AG04450 (cell line): ENCODE results near the gene MAP4K5. TPM values are rescaled to one million over a fixed set of nuclear protein-coding genes. Genes with fewer than 3 reads are reported as not detected.

Source experiments
- CTCF ChIA-PET: fragments of 300-600, 350-600 bp; formaldehyde crosslinking; extraction: SDS; loops from one replicate; lab custom pipeline; 2022; ENCODE audit warnings: antibody characterized with exemption, inconsistent platforms; lab: Charles Lee
- POLR2A ChIA-PET: fragments of 350-600 bp; formaldehyde crosslinking; extraction: SDS; loops from one replicate; lab custom pipeline; 2021; ENCODE audit warnings: antibody characterized with exemption, inconsistent platforms; lab: Yijun Ruan, JAX
- DNase-seq: peaks from one replicate; pipeline ENCODE4 v3.0.0-alpha.2; 2011; ENCODE audit warnings: low read depth, low spot score
- H3K27ac ChIP-seq: one replicate; pipeline ENCODE4 v1.5.1; 2012; ENCODE audit warnings: low read depth, low read length, control low read depth
- H3K27me3 ChIP-seq: one replicate; pipeline ENCODE4 v1.6.0; 2012; ENCODE audit warnings: low read length; ENCODE audit not compliant: control insufficient read depth, insufficient read depth
- H3K4me3 ChIP-seq: 2 replicates; pipeline ENCODE4 v1.5.1; 2011; ENCODE audit warnings: mild to moderate bottlenecking, low read depth, low read length, control low read depth
- H3K9me3 ChIP-seq: 2 replicates; pipeline ENCODE4 v1.5.1; 2012; ENCODE audit warnings: low read length; ENCODE audit not compliant: control insufficient read depth, insufficient read depth
- polyA plus RNA-seq: library from polyadenylated mRNA; depleted of rRNA; stranded (reverse); fragments of >200 nt; gene quantifications from 2 replicates; pipeline ENCODE4 v1.2.3, GENCODE V29; 2011
- TF ChIP-seq, protein P1 (sequence below): IDR thresholded peaks from 2 replicates; pipeline ENCODE4 v1.5.1; 2011; ENCODE audit warnings: low read depth, low read length, control low read depth, inconsistent platforms

The MAP4K5 gene
- polyA plus RNA-seq, 1 experiment: 35.4 TPM

DNA sequence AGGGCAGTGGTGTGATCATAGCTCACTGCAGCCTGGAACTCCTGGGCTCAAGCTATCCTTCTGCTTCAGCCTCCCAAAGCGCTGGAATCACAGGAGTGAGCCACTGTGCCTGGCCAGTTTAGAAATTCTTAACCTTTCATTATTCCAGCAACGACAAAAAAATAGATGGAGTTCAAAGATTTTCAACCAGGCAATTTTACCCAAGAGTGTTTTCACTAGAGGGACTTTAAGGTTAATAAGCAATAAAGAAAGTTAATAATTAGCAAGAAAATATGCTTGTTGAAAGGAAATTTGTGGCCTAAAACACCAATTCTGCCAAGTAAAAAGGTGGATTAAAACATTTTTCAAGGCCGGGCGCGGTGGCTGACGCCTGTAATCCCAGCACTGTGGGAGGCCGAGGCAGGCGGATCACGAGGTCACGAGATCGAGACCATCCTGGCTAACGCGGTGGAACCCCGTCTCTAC, 150.5 kb downstream of the MAP4K5 start:
- POLR2A ChIA-PET: no interaction called here
- CTCF ChIA-PET: no interaction called here

DNA sequence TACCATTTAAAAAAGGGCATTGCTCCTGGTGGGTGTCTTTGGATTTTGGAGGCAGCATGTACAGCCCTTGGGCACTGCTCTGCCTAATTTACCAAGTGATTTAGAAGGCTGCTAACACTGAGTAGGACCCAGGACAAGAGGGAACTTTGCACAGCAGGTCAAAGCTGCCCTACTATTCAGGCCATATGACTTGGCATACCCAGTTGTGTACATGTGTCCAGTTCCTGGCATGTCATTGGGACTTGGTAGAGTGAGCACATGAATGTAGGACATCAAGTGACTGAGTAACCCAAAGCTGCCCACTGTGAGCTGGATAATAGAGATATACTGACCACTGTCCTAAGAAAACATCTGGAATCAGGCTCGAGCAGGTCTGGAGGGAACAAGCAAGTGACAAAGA, 151.4 kb downstream of the MAP4K5 start:
- ChIA-PET CTCF (no interaction called here), POLR2A (no interaction called here)
- no peak for DNase-seq
- Histone ChIP-seq H3K9me3 (no peaks in the 10 kb centered on the region), H3K27ac (no peak overlapping the region), H3K27me3 (no peaks in the 10 kb centered on the region), H3K4me3 (no peak overlapping the region)
- TF ChIP-seq, protein P1, sequence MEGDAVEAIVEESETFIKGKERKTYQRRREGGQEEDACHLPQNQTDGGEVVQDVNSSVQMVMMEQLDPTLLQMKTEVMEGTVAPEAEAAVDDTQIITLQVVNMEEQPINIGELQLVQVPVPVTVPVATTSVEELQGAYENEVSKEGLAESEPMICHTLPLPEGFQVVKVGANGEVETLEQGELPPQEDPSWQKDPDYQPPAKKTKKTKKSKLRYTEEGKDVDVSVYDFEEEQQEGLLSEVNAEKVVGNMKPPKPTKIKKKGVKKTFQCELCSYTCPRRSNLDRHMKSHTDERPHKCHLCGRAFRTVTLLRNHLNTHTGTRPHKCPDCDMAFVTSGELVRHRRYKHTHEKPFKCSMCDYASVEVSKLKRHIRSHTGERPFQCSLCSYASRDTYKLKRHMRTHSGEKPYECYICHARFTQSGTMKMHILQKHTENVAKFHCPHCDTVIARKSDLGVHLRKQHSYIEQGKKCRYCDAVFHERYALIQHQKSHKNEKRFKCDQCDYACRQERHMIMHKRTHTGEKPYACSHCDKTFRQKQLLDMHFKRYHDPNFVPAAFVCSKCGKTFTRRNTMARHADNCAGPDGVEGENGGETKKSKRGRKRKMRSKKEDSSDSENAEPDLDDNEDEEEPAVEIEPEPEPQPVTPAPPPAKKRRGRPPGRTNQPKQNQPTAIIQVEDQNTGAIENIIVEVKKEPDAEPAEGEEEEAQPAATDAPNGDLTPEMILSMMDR: no peak

More for the DNA sequence above, 150.5 kb downstream of the MAP4K5 start:
- DNase-seq: no peak
- Histone ChIP-seq H3K27me3 (no peaks in the 10 kb centered on the region), H3K9me3 (no peaks in the 10 kb centered on the region), H3K27ac (no peak overlapping the region), H3K4me3 (no peak overlapping the region)
- TF ChIP-seq, protein P1: no peak

DNA sequence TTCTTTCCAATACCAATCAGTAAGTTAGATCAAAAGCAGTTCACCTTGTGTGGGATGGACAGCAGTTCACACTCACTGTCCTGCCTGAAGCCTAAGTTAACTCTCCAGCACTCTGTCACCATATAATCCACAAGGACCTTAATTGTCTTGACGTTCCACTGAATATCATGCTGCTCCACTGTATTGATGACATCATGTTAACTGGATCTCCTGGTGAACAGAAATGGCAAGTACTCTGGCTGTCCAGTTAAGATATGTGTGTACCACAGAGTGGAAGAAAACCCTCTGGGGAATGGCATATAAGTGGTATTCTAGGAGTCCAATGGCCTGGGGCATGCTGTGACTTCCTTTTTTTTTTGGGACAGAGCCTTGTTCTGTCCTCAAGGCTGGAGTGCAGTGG, 151.9 kb downstream of the MAP4K5 start:
- TF ChIP-seq, protein P1: no peak
- ChIA-PET POLR2A (no interaction called here), CTCF (no interaction called here)
- H3K27ac ChIP-seq: no peak overlapping the region
- no peaks in the 10 kb centered on the region for H3K27me3 ChIP-seq
- H3K9me3 ChIP-seq: no peaks in the 10 kb centered on the region
- no peak overlapping the region for H3K4me3 ChIP-seq
- DNase-seq: no peak

DNA sequence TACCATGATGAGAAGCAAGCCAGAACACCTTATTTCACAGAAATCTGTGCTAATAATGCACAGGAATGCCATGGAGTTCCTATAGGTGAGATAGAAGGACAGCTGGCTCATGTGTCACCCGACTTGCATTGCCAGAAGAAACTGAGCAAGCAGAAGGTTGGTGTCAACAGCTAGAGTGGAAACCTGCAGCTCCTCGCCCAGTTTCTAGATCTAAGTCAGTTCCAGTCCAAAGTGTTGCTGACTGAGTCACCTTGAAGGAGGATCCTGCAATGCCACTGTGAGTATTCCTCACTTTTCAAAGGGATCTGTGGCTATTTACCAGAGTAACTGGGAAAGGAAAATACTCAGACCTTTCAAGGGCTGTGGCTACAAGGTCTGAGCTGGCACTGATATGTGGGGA, 152.8 kb downstream of the MAP4K5 start:
- TF ChIP-seq, protein P1: no peak
- H3K9me3 ChIP-seq: no peaks in the 10 kb centered on the region
- H3K27me3 ChIP-seq: no peaks in the 10 kb centered on the region
- CTCF ChIA-PET: no interaction called here
- no peak for DNase-seq
- POLR2A ChIA-PET: no interaction called here
- no peak overlapping the region for H3K27ac ChIP-seq
- H3K4me3 ChIP-seq: no peak overlapping the region

DNA sequence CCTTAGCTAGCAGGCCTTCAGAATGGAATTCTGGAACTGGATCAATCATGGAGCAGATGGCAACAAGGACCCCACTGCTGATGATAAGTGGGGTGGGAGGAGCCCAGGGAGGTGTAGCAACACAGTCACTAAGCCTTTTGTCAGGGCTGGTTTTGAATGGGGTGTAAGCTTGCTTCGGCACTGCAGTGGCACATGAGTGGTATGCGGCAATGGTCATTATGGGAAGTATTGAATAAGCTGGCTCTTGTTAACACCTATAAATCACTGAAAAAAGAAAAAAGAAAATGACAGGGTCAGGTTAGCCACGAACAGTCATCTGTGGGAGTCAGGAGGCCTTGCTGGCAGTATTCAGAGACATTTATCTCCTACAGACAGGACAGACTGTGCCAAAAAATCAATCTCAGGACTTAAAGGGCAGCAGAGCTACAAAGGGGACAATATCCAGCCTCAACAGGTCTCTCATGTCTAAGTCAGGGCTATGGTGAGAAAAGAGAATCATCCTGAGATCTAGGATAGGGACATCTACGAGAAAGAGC, 154.8 kb downstream of the MAP4K5 start:
- TF ChIP-seq, protein P1: no peak
- Histone ChIP-seq H3K27me3 (no peaks in the 10 kb centered on the region), H3K4me3 (no peak overlapping the region), H3K9me3 (no peaks in the 10 kb centered on the region), H3K27ac (no peak overlapping the region)
- no peak for DNase-seq
- ChIA-PET POLR2A (no interaction called here), CTCF (interaction anchor here (1.6 kb wide), 1 partner anchor 56 kb away, joined by 4 read pairs; no protein-coding TSS in a partner anchor)
